ENCODE measurements around the gene SUFU. TPM values are rescaled to one million over a fixed set of nuclear protein-coding genes. Genes with fewer than 3 reads are reported as not detected.

The SUFU gene
- total and polyA plus RNA-seq, 2 donors (not counting 1 experiment from before 2014, with no cell fraction given), result 4.8 to 13.3 TPM

- ChIA-PET CTCF (interaction anchor here (0.7 to 6.9 kb wide), 6 partner anchors 75 to 830 kb away, joined by 3 to 110 read pairs (median 4); partner anchors contain the start of genes ACTR1A and SUFU), POLR2A (no interaction called here)
- Mint-ChIP-seq H3K4me3 (no peak overlapping the region), H3K9me3 (ENCODE audit: insufficient read depth) (no peaks in the 10 kb centered on the region), H3K27me3 (no peaks in the 10 kb centered on the region), H3K27ac (no peak overlapping the region), H3K4me1 (peaks cover 2% of the 10 kb centered on the region)
- DNase-seq (no peak), ATAC-seq (ENCODE audit: low read depth) (no peak)
- Histone ChIP-seq H3K79me2 (ENCODE audit: control insufficient read depth, insufficient read depth, low read length) (peaks cover 5% of the 10 kb centered on the region), H3K27ac (ENCODE audit: low read length in 2 of 2) (no peak overlapping the region), H3K9ac (ENCODE audit: low read length) (no peak overlapping the region), H2AFZ (ENCODE audit: insufficient read depth, low read depth, low read length, poor library complexity, severe bottlenecking) (no peak overlapping the region), H3K4me1 (ENCODE audit: control insufficient read depth in 2 of 2, insufficient read depth in 2 of 2, low read length in 2 of 2) (no peaks in the 10 kb centered on the region), H3K4me3 (ENCODE audit: control extremely low read depth in 1 of 5, extremely low read depth in 1 of 5, insufficient read depth in 1 of 5, low read depth in 2 of 5, low read length in 4 of 5) (no peak overlapping the region), H4K20me1 (ENCODE audit: control insufficient read depth, insufficient read depth, low read length, poor library complexity, severe bottlenecking) (peaks cover 11% of the 10 kb centered on the region), H3K9me3 (ENCODE audit: control extremely low read depth in 1 of 3, control insufficient read depth in 2 of 3, insufficient read depth in 1 of 3, low read length in 2 of 3) (no peaks in the 10 kb centered on the region), H3K4me2 (replicated peaks; ENCODE audit: low read depth, low read length, poor library complexity, severe bottlenecking) (no peak overlapping the region), H3K36me3 (replicated peaks in 1 of 2; ENCODE audit: control extremely low read depth in 1 of 2, control insufficient read depth in 1 of 2, extremely low read depth in 1 of 2, insufficient read depth in 2 of 2, low read length in 1 of 2) (no peaks in the 10 kb centered on the region), H3K27me3 (replicated peaks in 1 of 4; ENCODE audit: control extremely low read depth in 1 of 4, control insufficient read depth in 3 of 4, insufficient read depth in 4 of 4, low read length in 3 of 4) (no peaks in the 10 kb centered on the region)
- WGBS (ENCODE audit: insufficient coverage), result 34% methylated on average over 5 of the region's 7 CpGs
- TF ChIP-seq CTCF (IDR thresholded peaks at IDR 0.05) (no peak), EZH2 (IDR thresholded peaks at IDR 0.05; ENCODE audit: borderline replicate concordance, insufficient read depth, low read depth, low read length, poor library complexity, severe bottlenecking) (no peak)
- intact Hi-C loops (cut with micrococcal nuclease), result no loop called here
Observed at GRCh38 chr10:102579328-102579727, 75.6 kb downstream of the SUFU start.

GRCh38 chr10:102580230-102580629, 76.5 kb downstream of the SUFU start:
- no peaks in the 10 kb centered on the region for H3K4me1 ChIP-seq (ENCODE audit: control insufficient read depth in 2 of 2, insufficient read depth in 2 of 2, low read length in 2 of 2)
- H3K4me2 ChIP-seq (replicated peaks; ENCODE audit: low read depth, low read length, poor library complexity, severe bottlenecking), result no peak overlapping the region
- intact Hi-C loops (cut with micrococcal nuclease), result no loop called here
- no peak overlapping the region for H3K9ac ChIP-seq (ENCODE audit: low read length)
- no peaks in the 10 kb centered on the region for H3K9me3 Mint-ChIP-seq (ENCODE audit: insufficient read depth)
- H3K27me3 ChIP-seq (replicated peaks in 1 of 4; ENCODE audit: control extremely low read depth in 1 of 4, control insufficient read depth in 3 of 4, insufficient read depth in 4 of 4, low read length in 3 of 4), result no peaks in the 10 kb centered on the region
- DNase-seq (no peak), ATAC-seq (ENCODE audit: low read depth) (no peak)
- CTCF ChIA-PET, result interaction anchor here (1.2 to 6.9 kb wide), 3 partner anchors 76 to 102 kb away, joined by 3 to 110 read pairs (median 3); partner anchors contain the start of genes ACTR1A and SUFU
- H3K4me3 ChIP-seq (ENCODE audit: control extremely low read depth in 1 of 5, extremely low read depth in 1 of 5, insufficient read depth in 1 of 5, low read depth in 2 of 5, low read length in 4 of 5), result no peak overlapping the region
- H3K27ac Mint-ChIP-seq, result no peak overlapping the region
- H3K4me3 Mint-ChIP-seq, result no peak overlapping the region
- no peaks in the 10 kb centered on the region for H3K36me3 ChIP-seq (replicated peaks in 1 of 2; ENCODE audit: control extremely low read depth in 1 of 2, control insufficient read depth in 1 of 2, extremely low read depth in 1 of 2, insufficient read depth in 2 of 2, low read length in 1 of 2)
- H4K20me1 ChIP-seq (ENCODE audit: control insufficient read depth, insufficient read depth, low read length, poor library complexity, severe bottlenecking), result peaks cover 18% of the 10 kb centered on the region
- H3K27me3 Mint-ChIP-seq, result no peaks in the 10 kb centered on the region
- TF ChIP-seq EZH2 (IDR thresholded peaks at IDR 0.05; ENCODE audit: borderline replicate concordance, insufficient read depth, low read depth, low read length, poor library complexity, severe bottlenecking) (no peak), CTCF (IDR thresholded peaks at IDR 0.05) (no peak)
- POLR2A ChIA-PET, result interaction anchor here (0.5 kb wide), 1 partner anchor 105 kb away, joined by 4 read pairs; no protein-coding TSS in a partner anchor
- WGBS (ENCODE audit: insufficient coverage), result 93% methylated on average over 2 of the region's 4 CpGs
- no peak overlapping the region for H2AFZ ChIP-seq (ENCODE audit: insufficient read depth, low read depth, low read length, poor library complexity, severe bottlenecking)
- peaks cover 2% of the 10 kb centered on the region for H3K4me1 Mint-ChIP-seq
- peaks cover 5% of the 10 kb centered on the region for H3K79me2 ChIP-seq (ENCODE audit: control insufficient read depth, insufficient read depth, low read length)
- no peaks in the 10 kb centered on the region for H3K9me3 ChIP-seq (ENCODE audit: control extremely low read depth in 1 of 3, control insufficient read depth in 2 of 3, insufficient read depth in 1 of 3, low read length in 2 of 3)
- H3K27ac ChIP-seq (ENCODE audit: low read length in 2 of 2), result no peak overlapping the region

All from B cell (primary cell).